Liver (tissue), 9 donors: ENCODE data around the gene EFNA2. TPM values are rescaled to one million over a fixed set of nuclear protein-coding genes. Genes with fewer than 3 reads are reported as not detected.

Experiments
- DNase-seq: peaks from one replicate; pipeline ENCODE4 v3.0.0-alpha.2; 2017; ENCODE audit warnings: low spot score
- H3K27ac ChIP-seq, 2 donors: one replicate each; pipeline ENCODE4 v1.7.0; 2013; ENCODE audit warnings: inconsistent platforms in 2 of 2, low read length in 2 of 2, control low read depth in 1 of 2, low read depth in 1 of 2, mild to moderate bottlenecking in 1 of 2
- H3K27me3 ChIP-seq, 4 donors: one replicate each; pipeline versions ENCODE4 v1.6.1 to v1.7.0; 2013; ENCODE audit warnings: low read length in 3 of 4, inconsistent platforms in 1 of 4, mild to moderate bottlenecking in 1 of 4, moderate library complexity in 1 of 4; ENCODE audit not compliant: control insufficient read depth in 4 of 4, insufficient read depth in 4 of 4
- H3K36me3 ChIP-seq, 4 donors: one replicate each; pipeline versions ENCODE4 v1.6.1 to v1.7.0; 2013; ENCODE audit warnings: low read length in 3 of 4, mild to moderate bottlenecking in 3 of 4, low read depth in 1 of 4, moderate library complexity in 1 of 4; ENCODE audit not compliant: control insufficient read depth in 4 of 4, insufficient read depth in 3 of 4
- H3K4me1 ChIP-seq, 4 donors: one replicate each; pipeline versions ENCODE4 v1.6.1 to v1.7.0; 2013; ENCODE audit warnings: low read length in 3 of 4, mild to moderate bottlenecking in 3 of 4, moderate library complexity in 1 of 4; ENCODE audit not compliant: control insufficient read depth in 4 of 4, insufficient read depth in 4 of 4
- H3K4me3 ChIP-seq, 3 donors: one replicate each; pipeline versions ENCODE4 v1.6.1 to v1.7.0; 2013; ENCODE audit warnings: low read length in 3 of 3, control low read depth in 1 of 3, low read depth in 1 of 3, mild to moderate bottlenecking in 1 of 3
- H3K9ac ChIP-seq, 2 donors: one replicate each; pipeline ENCODE4 v1.7.0; 2013; ENCODE audit warnings: low read length in 2 of 2, mild to moderate bottlenecking in 2 of 2, moderate library complexity in 2 of 2, control low read depth in 1 of 2, low read depth in 1 of 2
- H3K9me3 ChIP-seq, 4 donors: one replicate each; pipeline versions ENCODE4 v1.6.1 to v1.7.0; 2013; ENCODE audit warnings: low read length in 3 of 4; ENCODE audit not compliant: control insufficient read depth in 4 of 4
- EGR1 ChIP-seq, 2 donors: IDR thresholded peaks; 2 replicates each; pipeline ENCODE4 v1.6.1; 2016 to 2018; ENCODE audit warnings: antibody characterized with exemption in 2 of 2, low read depth in 2 of 2
- FOXA1 ChIP-seq: IDR thresholded peaks from 2 replicates; pipeline ENCODE4 v1.6.1; 2016; ENCODE audit warnings: antibody characterized with exemption
- FOXA2 ChIP-seq: IDR thresholded peaks from 2 replicates; pipeline ENCODE4 v1.6.1; 2016; ENCODE audit warnings: antibody characterized with exemption
- GABPA ChIP-seq, 2 donors: IDR thresholded peaks in 1 of 2; conservative IDR thresholded peaks in 1 of 2; 2 replicates each; pipeline ENCODE4 v1.6.1; 2016; ENCODE audit warnings: antibody characterized with exemption in 2 of 2, mild to moderate bottlenecking in 1 of 2, moderate library complexity in 1 of 2
- HNF4A ChIP-seq, 2 donors: conservative IDR thresholded peaks; 2 replicates each; pipeline ENCODE4 v1.6.1; 2016; ENCODE audit warnings: antibody characterized with exemption in 2 of 2, mild to moderate bottlenecking in 2 of 2
- HNF4G ChIP-seq: IDR thresholded peaks from 2 replicates; pipeline ENCODE4 v1.6.1; 2016; ENCODE audit warnings: antibody characterized with exemption
- JUND ChIP-seq, 2 donors: IDR thresholded peaks; 2 replicates each; pipeline ENCODE4 v1.6.1; 2016; ENCODE audit warnings: antibody characterized with exemption in 2 of 2
- NR2F2 ChIP-seq: IDR thresholded peaks from 2 replicates; pipeline ENCODE4 v1.6.1; 2016; ENCODE audit warnings: antibody characterized with exemption
- RAD21 ChIP-seq, 2 donors: IDR thresholded peaks; 2 replicates each; pipeline ENCODE4 v1.6.1; 2016; ENCODE audit warnings: antibody characterized with exemption in 2 of 2, mild to moderate bottlenecking in 2 of 2
- RXRA ChIP-seq, 2 donors: IDR thresholded peaks; 2 replicates each; pipeline ENCODE4 v1.6.1; 2017 to 2018; ENCODE audit warnings: antibody characterized with exemption in 2 of 2, mild to moderate bottlenecking in 1 of 2
- SP1 ChIP-seq: IDR thresholded peaks from 2 replicates; pipeline ENCODE4 v1.6.1; 2018; ENCODE audit warnings: antibody characterized with exemption, mild to moderate bottlenecking
- TAF1 ChIP-seq: conservative IDR thresholded peaks from 2 replicates; pipeline ENCODE4 v1.6.1; 2016; ENCODE audit warnings: antibody characterized with exemption, mild to moderate bottlenecking
- YY1 ChIP-seq: IDR thresholded peaks from 2 replicates; pipeline ENCODE4 v1.6.1; 2016; ENCODE audit warnings: antibody characterized with exemption, mild to moderate bottlenecking
- WGBS: extraction: QIAGEN DNeasy Blood & Tissue Kit; methylation state at CpG from one replicate; pipeline ENCODE4 v1.1.7; 2013; 5-methylcytosine and 5-hydroxymethylcytosine counted together
- polyA plus RNA-seq, 2 donors: library from polyadenylated mRNA; stranded (reverse) in 1 of 2; unstranded in 1 of 2; fragments of 200-250 nt in 1 of 2; fragments of >200 nt in 1 of 2; fragmentation: Nextera tagmentation in 1 of 2; extraction: Ambion mirVana in 1 of 2; gene quantifications; one replicate each; pipeline versions ENCODE4 v1.2.1 to v1.2.3, GENCODE V29; 2013 to 2015
- total RNA-seq, 2 donors: library from RNA; depleted of rRNA; stranded (reverse); fragments of >200 nt; gene quantifications; one replicate each; pipeline ENCODE4 v1.2.3, GENCODE V29; 2014
- TF ChIP-seq, protein P1 (sequence below): fragments of 150-350 bp; IDR thresholded peaks from 2 replicates; pipeline ENCODE4 v1.5.1; 2017; ENCODE audit warnings: improper control_type of control experiment, low read depth, low read length; ENCODE audit not compliant: missing input control
- TF ChIP-seq, protein P2 (sequence below): IDR thresholded peaks from 2 replicates; pipeline ENCODE4 v1.6.1; 2016; ENCODE audit warnings: antibody characterized with exemption
- TF ChIP-seq, protein P3 (sequence below): IDR thresholded peaks from 2 replicates; pipeline ENCODE4 v1.6.1; 2016; ENCODE audit warnings: antibody characterized with exemption, mild to moderate bottlenecking
- TF ChIP-seq, protein P4 (sequence below): IDR thresholded peaks from 2 replicates; pipeline ENCODE4 v1.6.1; 2016; ENCODE audit warnings: antibody characterized with exemption
- TF ChIP-seq, protein P5 (sequence below): IDR thresholded peaks from 2 replicates; pipeline ENCODE4 v1.6.1; 2016; ENCODE audit warnings: antibody characterized with exemption
- donor health status: healthy.
- donor health status: healthy.
- donor health status: healthy.
- donor health status: healthy.
- donor health status: healthy.

Gene EFNA2
- total and polyA plus RNA-seq, 4 donors = 0.98 to 9.8 (median 4.3) TPM

DNA sequence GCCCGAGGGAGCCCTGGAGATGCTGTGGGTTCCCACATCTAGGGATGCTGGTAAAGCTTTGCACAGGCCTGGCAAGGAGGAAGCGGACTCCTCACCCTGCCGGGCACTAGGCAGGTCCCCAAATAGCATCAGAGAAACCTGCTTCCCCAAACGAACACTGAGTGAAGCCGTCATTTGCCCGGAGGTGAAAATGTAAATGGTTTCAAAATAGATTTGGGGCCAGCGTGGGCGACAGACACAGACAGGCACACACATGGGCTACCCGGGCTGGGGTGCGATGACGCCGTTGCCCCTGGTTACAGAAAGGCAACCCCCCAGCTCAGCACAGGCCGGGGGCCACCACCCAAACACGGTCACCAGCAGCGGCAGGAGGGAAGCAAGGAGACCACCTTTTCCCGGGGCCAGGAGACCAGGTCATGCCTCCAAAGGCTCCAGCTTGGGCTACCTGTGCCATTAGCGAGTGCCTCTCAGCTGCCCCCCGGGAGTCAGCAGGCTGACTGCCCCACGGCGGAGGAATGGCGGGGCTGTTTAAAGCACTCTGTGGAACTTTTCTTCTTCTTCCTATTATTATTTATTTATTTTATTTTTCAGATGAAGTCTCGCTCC is 50.5 kb downstream of the EFNA2 start:
- H3K4me1 ChIP-seq = peaks cover 0 to 2% (median 0%) of the 10 kb centered on the region in 4 donors
- no peaks in the 10 kb centered on the region for H3K27me3 ChIP-seq
- no peak for DNase-seq
- WGBS = 90% methylated on average over 22 of the region's 22 CpGs
- H3K27ac ChIP-seq = no peak overlapping the region
- no peak overlapping the region for H3K9ac ChIP-seq
- no peaks in the 10 kb centered on the region for H3K36me3 ChIP-seq
- H3K9me3 ChIP-seq = no peaks in the 10 kb centered on the region
- no peak overlapping the region for H3K4me3 ChIP-seq
- TF ChIP-seq RXRA (IDR thresholded peaks at IDR 0.05) = no peak
- no peak for TF ChIP-seq TAF1
- TF ChIP-seq, protein P1, sequence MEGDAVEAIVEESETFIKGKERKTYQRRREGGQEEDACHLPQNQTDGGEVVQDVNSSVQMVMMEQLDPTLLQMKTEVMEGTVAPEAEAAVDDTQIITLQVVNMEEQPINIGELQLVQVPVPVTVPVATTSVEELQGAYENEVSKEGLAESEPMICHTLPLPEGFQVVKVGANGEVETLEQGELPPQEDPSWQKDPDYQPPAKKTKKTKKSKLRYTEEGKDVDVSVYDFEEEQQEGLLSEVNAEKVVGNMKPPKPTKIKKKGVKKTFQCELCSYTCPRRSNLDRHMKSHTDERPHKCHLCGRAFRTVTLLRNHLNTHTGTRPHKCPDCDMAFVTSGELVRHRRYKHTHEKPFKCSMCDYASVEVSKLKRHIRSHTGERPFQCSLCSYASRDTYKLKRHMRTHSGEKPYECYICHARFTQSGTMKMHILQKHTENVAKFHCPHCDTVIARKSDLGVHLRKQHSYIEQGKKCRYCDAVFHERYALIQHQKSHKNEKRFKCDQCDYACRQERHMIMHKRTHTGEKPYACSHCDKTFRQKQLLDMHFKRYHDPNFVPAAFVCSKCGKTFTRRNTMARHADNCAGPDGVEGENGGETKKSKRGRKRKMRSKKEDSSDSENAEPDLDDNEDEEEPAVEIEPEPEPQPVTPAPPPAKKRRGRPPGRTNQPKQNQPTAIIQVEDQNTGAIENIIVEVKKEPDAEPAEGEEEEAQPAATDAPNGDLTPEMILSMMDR = no peak
- TF ChIP-seq RAD21 (IDR thresholded peaks at IDR 0.05) = no peak
- no peak for TF ChIP-seq HNF4A (conservative IDR thresholded peaks at IDR 0.05)
- TF ChIP-seq NR2F2 = no peak
- no peak for TF ChIP-seq EGR1 (IDR thresholded peaks at IDR 0.05; ENCODE audit: low read depth in 2 of 2)
- TF ChIP-seq, protein P2, sequence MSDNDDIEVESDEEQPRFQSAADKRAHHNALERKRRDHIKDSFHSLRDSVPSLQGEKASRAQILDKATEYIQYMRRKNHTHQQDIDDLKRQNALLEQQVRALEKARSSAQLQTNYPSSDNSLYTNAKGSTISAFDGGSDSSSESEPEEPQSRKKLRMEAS = no peak
- TF ChIP-seq, protein P3, sequence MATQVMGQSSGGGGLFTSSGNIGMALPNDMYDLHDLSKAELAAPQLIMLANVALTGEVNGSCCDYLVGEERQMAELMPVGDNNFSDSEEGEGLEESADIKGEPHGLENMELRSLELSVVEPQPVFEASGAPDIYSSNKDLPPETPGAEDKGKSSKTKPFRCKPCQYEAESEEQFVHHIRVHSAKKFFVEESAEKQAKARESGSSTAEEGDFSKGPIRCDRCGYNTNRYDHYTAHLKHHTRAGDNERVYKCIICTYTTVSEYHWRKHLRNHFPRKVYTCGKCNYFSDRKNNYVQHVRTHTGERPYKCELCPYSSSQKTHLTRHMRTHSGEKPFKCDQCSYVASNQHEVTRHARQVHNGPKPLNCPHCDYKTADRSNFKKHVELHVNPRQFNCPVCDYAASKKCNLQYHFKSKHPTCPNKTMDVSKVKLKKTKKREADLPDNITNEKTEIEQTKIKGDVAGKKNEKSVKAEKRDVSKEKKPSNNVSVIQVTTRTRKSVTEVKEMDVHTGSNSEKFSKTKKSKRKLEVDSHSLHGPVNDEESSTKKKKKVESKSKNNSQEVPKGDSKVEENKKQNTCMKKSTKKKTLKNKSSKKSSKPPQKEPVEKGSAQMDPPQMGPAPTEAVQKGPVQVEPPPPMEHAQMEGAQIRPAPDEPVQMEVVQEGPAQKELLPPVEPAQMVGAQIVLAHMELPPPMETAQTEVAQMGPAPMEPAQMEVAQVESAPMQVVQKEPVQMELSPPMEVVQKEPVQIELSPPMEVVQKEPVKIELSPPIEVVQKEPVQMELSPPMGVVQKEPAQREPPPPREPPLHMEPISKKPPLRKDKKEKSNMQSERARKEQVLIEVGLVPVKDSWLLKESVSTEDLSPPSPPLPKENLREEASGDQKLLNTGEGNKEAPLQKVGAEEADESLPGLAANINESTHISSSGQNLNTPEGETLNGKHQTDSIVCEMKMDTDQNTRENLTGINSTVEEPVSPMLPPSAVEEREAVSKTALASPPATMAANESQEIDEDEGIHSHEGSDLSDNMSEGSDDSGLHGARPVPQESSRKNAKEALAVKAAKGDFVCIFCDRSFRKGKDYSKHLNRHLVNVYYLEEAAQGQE = no peak
- TF ChIP-seq FOXA1 = no peak
- no peak for TF ChIP-seq HNF4G
- TF ChIP-seq SP1 = no peak
- TF ChIP-seq, protein P4, sequence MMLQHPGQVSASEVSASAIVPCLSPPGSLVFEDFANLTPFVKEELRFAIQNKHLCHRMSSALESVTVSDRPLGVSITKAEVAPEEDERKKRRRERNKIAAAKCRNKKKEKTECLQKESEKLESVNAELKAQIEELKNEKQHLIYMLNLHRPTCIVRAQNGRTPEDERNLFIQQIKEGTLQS = no peak
- TF ChIP-seq, protein P5, sequence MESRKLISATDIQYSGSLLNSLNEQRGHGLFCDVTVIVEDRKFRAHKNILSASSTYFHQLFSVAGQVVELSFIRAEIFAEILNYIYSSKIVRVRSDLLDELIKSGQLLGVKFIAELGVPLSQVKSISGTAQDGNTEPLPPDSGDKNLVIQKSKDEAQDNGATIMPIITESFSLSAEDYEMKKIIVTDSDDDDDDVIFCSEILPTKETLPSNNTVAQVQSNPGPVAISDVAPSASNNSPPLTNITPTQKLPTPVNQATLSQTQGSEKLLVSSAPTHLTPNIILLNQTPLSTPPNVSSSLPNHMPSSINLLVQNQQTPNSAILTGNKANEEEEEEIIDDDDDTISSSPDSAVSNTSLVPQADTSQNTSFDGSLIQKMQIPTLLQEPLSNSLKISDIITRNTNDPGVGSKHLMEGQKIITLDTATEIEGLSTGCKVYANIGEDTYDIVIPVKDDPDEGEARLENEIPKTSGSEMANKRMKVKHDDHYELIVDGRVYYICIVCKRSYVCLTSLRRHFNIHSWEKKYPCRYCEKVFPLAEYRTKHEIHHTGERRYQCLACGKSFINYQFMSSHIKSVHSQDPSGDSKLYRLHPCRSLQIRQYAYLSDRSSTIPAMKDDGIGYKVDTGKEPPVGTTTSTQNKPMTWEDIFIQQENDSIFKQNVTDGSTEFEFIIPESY = no peak
- TF ChIP-seq FOXA2 = no peak
- no peak for TF ChIP-seq YY1
- no peak for TF ChIP-seq JUND (IDR thresholded peaks at IDR 0.05)
- no peak for TF ChIP-seq GABPA (IDR thresholded peaks at IDR 0.05 in 1 of 2, conservative IDR thresholded peaks at IDR 0.05 in 1 of 2)
